WTC11 (cell line): ENCODE data around the gene OR10T2.

ENCODE experiments used
- CTCF ChIP-seq: fragments of 200-600 bp; IDR thresholded peaks from 2 replicates; pipeline ENCODE4 v1.8.0; 2022; ENCODE audit warnings: antibody characterized with exemption
- TEAD4 ChIP-seq: sonication (generic); formaldehyde crosslinking; IDR thresholded peaks from 2 replicates; pipeline ENCODE4 v1.8.0; 2022; ENCODE audit warnings: mild to moderate bottlenecking, missing genetic modification reagents

- TF ChIP-seq TEAD4 (CRISPR knock-in tag): no peak
- no peak for TF ChIP-seq CTCF
Observed at GRCh38 chr1:158417586-158417985, 18.3 kb upstream of the OR10T2 start.
